Activated CD4-positive, CD25-positive, alpha-beta regulatory T cell treated with anti-CD3 and anti-CD28 coated beads, Interleukin-2, amount 50 U/mL, for 72 hours (primary cell): ENCODE results near the gene TIFAB.
A peak's percentile ranks its signal among the peaks of the same experiment; 100 is the strongest.

ENCODE experiments used
- DNase-seq: peaks from one replicate; pipeline ENCODE4 v3.0.0; 2021

Gene TIFAB

DNA sequence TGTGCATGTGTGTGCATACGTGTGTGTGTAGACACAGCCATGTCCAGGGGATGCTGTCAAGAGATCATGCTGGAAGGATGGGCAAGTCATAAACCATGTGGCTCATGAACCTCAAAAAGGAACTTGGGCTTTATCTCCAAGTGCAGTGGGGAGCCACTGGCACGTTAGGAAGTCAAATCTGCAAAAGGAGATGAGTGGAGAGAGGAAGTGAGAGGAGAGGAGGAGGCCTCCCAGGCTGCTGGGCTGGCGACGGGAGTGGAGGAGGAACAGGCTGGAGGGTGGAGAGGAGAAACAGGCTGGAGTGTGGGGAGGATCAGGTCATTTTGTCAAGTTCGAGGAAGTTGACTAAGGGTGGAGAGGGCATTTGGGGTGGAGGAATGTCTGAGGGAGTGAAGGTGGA is 29.2 kb upstream of the TIFAB start:
- DNase-seq = no peak

DNA sequence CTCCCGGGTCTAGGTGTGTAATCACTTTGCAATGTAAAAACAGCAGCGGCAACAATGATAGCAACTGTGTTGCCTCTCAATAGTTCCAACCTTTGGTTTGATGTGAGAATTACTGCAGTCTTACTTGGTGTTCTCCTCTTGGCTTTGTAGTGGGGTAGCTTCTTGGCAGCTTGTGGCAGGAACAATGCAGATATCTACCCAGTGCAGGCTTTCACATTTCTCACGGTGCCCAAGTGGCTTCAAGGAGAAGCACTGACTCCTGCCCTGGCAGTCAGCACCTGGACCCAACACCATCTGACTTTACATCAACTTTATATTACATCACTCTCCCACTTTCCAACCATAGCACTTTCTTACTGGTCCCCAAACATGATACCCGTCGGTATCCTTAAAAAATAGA is 28.4 kb upstream of the TIFAB start:
- no peak for DNase-seq

DNA sequence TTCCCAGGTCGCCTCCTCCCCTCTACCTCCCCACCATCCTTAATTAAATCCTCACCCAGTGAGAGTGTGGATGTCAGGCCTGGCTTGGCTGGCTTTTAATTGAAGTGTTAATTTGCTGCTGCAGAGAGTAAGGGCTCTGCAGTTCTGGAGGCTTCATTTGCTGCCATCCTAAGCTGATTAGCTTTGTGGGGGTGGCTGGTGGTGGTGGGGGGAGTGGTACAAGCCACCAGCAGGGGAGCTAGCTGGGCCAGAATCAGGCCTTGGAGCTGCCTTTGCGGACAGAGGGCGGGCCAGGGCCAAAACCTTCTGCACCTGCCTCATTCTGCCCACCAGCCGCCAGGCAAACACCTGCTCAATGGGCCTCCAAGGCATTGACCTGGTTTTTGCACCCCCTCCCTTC is 26.8 kb upstream of the TIFAB start:
- no peak for DNase-seq

DNA sequence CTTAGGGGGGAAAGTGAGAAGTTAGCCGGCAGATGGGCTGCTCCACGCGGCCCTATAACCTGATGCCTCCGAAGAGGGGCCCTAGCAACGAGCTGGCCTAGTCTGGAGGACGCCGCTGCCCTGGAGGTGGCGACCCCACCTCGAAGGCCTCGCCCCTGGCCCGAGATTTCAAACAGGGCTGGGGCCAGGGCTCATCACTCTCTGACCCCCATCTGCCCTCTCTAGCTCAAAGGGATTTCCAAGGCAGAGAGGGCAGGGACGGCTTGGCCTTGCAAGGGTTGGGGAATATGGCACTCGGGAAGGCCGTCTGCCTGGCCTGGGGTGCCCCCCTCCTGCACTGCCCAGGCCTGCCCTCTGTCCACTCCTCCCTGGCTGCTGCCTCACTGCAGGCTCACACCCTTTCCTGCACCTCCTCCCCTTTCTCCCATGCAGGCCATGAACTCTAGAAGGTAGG is 25.5 kb upstream of the TIFAB start:
- DNase-seq = no peak

GRCh38 chr5:135476615-135477581 is 24.7 kb upstream of the TIFAB start:
- no peak for DNase-seq

DNA sequence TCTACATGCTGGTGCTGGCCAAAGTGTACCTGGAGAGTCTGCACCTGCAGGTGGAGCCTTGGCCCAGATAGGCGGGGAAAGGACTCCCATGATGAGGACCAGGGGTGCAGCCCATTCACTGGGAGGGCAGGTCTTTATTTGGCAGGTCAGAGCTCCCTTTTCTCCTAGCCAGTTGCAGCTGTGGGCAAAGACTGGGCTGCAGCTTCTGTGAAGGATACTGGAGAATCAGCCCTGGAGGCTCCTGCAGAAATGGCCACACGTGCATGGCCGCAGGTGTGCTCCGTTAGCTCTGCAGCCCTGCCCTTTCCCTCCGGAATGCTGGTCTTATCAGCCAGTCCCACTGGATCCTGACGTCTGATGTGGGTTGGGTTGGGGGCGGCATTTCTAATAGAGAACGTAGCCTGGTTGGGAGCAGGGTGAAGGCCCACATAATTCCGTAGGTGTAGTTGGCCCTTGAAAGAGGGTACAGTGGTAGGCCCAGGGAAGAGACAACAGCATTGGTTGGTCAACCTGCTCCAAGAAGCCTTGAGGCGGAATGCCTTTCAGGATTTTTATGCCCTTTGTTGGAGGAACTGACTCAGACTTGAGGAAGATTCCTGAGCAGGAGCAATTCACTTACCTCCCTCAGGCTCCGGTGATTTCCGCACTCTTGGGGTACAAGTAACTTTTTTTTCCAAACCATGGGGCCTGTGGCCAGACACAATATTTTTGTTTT is 22.0 kb upstream of the TIFAB start:
- no peak for DNase-seq

GRCh38 chr5:135472141-135472540 is 20.0 kb upstream of the TIFAB start:
- DNase-seq = no peak

DNA sequence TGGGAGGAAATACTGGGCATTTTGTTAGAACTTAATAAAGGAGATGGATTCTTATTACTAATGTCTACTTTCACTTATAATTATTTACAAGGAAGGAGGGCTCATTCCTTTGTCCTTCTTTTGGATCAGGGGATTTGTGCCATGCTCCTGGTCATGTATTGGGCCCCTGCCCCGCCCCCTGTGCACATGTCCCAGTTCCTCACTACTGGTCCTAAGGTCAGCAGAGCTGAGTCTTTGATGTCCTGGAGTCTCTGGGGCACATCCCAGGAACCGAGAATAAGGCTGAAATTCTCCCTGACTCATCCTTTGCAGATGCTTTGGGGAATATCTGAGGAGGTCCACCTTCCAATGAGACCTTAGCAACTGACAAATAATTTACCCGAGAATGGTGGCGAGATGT is 19.6 kb upstream of the TIFAB start:
- DNase-seq = no peak

- no peak for DNase-seq
Observed at GRCh38 chr5:135469911-135470310, 17.8 kb upstream of the TIFAB start.

DNA sequence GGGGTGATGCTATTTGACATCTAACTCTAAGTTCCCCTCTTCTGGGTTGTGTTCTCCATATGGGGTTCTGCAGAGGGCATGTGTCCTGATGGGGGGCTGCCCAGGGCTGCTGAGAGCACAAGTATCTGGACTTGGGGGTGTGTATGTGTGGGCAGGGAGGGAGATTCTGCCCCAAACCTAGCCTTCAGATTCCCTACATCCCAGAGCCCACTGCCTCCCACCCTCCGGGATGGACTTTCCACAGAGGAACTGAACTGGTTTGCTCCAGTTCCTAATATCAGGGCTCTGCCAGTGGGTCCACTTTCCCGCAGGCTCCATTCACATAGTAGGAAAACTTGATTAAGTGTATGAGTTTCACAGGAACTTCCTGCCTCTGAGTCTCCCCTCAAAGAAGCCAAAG is 16.4 kb upstream of the TIFAB start:
- no peak for DNase-seq

DNA sequence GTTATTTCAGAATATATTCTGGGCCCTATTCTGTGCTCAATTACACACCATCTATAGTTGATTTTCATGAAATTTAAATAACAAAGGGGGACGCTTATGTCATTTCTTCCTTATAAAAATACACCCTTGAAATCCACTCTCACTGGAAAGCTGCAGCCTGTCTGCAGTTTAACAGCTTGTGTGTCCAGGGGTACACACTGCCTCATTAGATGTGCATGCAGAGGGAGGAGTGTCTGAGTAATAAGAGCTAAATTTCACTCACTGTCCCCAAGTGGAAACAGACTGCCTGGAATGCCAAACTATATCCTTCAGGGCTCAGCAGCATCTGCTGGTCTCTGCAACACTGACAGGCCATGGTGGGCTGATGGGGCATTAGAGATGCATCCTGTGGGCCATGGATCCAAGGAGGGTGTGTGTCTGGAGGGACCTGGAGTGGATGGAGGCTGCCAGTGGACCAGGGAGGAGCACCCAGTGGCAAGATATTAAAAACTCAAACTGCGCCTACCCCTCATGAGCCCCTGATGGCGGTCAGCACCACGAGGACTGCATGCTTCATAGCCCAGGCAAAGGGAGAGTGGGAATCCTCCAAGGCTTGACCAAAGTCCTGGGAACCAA is 15.8 kb upstream of the TIFAB start:
- DNase-seq = no peak

DNA sequence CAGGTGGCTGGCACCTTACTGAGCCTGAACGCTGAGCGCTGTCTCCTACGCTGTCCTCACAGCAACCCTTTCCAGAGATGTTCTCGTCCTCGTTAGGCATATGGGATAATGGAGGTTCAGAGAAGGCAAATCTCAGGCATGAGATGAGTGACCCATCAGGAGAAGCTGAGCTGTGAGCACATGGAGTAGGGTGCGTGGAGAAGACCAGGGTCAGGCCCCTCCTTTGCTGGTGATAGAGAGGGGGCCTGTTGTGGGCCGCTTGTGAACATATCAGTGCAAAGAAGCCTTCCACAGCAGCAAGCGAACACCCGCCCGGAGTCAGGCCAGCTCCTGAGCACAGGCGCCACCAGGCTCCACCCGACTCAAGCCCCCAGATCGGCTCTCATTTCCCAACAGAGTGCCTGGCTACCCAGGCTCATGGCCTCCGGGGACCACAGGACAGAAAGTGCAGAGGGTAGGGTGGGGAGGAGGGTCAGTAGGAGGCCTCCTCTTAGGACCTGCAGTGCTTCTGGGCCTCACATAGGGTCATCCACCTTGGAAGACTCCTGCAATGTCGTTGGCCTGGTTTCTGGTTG is 15.0 kb upstream of the TIFAB start:
- DNase-seq = no peak

DNA sequence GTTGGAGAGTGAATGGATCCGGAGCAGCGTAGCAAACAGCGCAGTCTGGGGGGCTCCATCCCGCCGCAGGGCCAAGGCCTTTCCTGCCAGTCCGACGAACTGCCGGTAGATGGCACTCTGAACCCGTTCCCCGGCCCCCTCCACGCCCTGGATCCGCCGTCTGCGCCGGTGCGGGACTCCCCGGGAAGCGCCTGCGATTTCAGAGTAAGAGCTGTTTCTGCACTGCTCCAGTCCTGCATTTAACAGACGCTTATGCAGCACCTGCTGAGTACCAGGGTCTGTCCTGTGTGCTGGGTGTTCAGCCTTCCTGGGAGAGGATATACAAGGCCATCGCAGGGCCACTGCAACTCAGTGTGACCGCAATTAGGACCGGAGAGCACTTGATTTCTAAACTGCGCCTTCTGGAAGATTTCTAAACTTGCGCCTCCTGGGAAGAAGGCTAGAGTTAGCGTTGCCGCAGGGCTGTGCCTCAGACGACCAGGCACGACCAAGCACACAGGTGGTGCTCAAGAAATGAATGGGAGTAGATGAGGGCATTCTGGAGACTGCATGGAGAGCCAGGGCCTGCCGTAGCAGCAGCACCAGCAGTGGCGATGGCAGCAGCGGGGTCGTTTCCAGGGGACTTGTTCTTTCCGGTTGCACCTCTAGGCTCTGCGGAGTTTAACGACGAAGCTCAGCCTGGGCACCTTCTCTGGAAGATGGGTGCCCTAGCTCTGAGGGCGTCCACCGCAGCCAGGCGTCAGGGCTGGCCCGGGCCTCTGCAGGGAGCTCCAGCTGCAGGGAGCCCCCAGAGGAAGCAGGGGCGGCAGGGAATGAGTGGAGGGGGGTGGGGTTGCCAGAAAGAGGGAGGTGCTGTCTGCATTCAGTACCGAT is 14.3 kb upstream of the TIFAB start:
- DNase-seq = peak; percentile 66

DNA sequence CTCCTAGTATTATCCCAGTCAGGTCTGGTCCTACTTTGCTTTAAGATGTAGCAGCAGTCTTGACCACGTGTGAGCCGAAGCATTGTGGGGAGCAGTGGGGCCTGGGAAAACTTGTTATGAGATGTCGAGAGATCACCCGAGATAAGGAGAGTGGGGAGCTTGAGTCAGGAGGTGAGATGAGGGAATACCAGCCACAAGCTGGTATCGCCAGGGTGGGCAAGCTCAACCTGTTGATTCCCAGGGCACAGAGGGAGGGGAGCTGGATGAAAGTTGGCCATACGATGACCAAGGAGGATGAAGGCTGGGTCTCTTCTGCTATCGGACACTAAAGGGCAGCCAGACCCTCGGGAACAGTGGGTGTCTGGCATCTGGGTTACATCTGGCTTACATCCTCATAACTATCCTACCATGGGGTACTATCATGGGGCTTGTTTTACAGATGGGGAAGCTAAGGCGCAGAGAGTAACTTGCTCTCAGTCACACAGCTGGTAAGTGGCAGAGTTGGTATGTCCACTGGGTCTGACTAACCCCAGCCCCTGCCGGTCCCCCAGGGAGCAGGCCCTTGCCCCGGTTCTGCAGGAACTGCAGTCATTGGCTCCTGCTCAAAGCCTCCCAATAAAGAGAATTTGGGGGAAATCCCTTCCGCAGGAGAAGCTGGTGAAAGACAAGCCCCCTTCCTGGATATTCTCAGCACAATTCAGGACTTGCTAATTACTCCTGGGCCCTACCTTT is 13.4 kb upstream of the TIFAB start:
- DNase-seq = no peak

GRCh38 chr5:135462304-135462703 is 10.2 kb upstream of the TIFAB start:
- DNase-seq = no peak

DNA sequence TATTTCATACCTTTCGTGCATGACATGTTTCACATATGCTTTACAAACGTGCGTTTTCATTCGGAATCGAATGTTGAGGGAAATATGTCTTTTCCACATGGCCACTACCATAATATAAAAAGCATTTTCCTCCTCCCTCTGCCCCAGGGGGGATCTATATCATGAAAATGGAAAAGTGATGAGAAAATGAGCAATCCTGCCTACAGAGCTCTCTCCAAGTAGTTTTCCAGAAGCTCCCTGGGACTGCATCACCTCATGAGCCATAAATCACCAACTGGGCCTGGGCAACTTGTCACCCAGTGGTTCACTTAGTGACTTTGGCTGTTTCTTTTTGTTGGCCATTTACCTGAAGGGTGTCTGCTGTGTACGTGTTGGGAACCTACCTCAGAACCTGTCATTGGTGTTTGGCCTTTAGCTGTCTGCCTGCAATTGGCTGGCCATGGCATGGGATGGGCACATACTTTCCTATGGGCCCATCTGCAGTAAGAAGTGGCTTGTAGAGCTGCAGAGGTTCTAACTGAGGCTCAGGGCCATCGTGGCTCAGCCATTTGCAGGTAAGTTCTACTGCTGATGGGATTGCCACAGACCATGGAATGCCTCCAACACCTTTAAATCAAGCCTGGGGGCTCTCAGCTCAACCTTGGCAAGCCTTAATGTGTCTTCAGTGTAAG is 9.5 kb upstream of the TIFAB start:
- no peak for DNase-seq

DNA sequence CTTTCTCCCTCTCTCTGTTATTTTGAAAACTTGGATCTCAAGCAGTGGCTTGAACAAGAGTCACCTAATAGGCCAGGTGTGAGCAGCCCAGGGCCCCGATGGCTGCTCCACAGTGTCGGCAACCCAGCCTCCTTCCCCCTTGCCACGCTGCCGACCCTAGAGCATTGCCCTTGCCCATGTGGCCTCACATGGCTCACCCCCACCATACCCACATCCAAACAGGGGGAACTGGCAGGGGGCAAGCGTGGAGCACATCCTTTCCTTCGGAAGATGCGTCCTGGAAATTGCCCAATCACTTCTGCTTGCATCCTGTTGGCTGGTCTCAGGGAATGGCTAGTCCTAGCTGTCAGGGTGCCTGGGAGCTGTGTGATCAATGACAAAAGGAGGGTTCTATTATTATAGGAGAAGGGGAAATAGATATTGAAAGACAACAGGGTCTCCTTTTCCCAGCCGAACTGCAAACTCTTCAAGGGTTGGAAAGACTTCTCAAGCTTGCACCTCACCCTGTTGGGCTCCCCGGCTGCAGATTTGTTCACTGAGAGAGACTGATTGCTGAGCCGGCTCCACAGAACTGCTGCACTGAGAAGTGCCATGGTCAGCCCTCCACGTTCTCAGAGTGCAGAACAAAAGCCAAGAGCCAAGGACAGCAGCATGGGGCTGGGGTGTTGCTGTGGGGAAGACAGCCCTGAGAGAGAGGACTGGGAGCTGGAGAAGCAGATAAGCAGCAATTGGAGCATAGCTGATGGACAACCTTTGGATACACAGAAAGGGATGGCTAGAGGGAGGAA is 8.3 kb upstream of the TIFAB start:
- DNase-seq = no peak

- no peak for DNase-seq
Observed at GRCh38 chr5:135458921-135459331, 6.8 kb upstream of the TIFAB start.

DNA sequence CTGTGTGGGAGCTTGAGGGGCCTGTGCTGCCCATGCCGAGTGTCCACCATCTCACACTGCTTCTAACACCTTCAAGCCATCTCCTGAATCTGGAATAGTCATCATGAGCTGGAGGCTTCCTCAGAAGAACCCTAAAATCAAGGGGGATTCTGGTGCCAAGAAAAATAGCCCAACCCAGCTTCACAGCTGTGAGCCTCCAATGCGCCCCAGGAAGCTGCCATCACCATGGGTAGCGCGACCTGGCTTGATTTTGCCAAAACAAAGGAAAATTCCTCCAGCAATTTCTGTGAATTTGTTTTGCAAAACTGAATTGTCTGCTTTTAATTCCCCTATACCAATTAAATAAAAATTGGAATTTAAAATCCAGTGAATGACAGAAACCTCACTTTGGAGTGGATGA is 6.2 kb upstream of the TIFAB start:
- DNase-seq = no peak

DNA sequence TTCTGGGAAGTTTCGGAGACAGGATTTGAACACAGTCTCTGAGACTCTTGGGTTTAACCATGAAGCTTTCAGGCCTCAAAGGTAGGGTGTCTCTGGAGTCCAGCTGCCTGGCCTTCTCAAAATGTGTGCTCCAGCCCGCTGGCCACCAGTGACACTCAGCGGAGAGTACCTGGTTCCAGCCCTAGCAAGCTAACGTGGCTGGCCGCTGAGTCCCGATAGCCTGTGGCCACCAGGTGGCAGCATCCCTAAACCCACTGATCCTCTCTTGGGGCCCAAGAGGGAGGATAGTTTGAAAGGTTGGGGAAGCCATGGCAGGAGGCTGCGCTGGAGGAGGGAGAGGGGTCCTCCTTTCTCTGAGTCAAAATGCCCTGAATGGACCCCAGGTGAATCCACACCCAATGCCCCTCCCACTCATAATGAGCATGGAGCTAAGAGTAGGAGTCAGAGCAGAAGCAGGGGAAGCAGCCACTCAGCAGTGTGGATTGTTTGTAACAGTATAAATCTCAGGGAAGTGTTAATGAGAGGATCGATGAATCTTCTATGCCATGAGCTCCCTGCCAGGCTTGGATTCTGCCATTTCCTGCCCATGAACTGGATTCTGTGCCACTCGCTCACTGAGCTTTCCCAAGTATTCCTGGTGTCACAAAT is 5.4 kb upstream of the TIFAB start:
- DNase-seq = peak; percentile 69
